ENCODE results near the gene ZNF311. TPM values are rescaled to one million over a fixed set of nuclear protein-coding genes. Genes with fewer than 3 reads are reported as not detected.

The ZNF311 gene
- total RNA-seq (2014; rRNA removed; shearing (Covaris generic)) = 1.2 and 3.0 TPM in 2 replicates

DNA sequence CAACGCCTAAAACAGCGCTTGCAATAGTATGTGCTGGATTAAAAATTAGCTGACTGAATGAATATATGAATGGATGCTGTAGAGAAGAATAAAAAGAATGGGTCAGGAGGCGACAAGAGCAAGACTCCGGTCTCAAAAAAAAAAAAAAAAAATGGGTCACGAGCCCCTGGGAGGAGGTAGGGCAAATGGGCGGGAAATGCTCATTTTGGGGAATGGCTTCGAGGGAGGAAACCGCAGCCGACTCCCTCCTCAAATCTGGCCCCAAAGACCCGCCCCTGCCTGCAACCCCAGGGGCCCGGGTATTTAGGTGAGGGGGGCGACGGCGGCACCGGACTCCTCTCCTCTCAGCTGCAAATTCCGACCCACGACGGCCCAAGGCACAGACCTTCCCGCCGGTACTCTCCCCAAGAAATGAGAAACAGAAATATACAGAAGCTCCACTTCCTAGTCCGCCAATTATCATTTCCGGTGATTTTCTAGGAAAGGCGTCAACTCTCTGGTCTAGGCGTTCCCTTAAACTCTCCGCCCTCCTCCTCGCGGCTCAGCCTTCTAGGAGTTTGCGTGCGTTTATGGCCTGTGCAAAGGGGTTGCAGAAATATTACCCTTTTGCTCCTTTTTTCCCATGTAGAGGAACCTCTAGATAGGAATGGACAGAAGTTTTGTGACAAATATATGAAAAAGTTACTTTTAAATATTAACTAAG, at the start of gene ZNF311:
Gene ZNF311 (minus strand): TSS at position 133 of the 703 bp plus-strand sequence. CDS start 1,361 bp downstream, outside the sequence.
- peak; percentile 85 for DNase-seq (ENCODE audit: low spot score)

DNA sequence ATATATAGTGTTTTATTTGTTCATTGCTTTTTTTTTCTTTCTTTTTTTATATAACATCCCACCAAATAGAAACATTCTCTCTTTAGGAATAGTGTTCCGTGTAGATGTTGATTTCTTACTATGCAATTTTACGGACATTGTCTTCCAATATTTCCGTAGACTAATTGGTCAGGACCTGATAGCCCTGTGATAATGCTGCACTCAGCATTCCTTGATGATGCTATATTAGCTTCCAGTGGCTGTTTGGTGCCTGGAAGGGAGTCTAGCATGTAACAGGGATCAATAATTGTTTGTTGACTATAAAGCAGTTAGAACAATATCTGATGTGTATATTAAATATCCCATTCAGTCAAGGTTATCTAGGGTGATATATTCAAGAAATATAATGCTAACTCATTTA, 46.6 kb upstream of the ZNF311 start:
- no peak for DNase-seq (ENCODE audit: low spot score)

DNA sequence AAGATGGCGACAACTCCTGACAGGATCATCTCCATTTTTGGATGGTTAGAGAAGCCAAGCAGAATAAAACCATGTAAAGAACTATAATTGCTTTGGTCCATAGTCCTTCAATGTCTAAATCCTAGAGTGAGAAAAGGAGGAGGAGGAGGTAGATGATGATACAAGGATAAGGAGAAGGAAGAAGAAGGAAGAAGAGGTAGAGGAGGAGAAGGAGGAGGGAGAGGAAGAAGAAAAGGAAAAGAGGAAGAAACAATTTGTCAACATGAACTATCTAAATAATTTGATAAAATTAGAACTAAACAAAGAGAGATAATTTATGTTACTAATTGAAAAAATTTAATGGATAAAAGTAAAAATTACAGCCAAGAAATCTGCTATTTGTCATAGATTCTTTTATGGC, 40.0 kb upstream of the ZNF311 start, which contains the start of gene OR2W1:
Gene OR2W1 (minus strand): TSS at position 101 of the 400 bp plus-strand sequence. CDS start 0 bp downstream, at position 101.
- DNase-seq (ENCODE audit: low spot score) = no peak

- DNase-seq (ENCODE audit: low spot score) = no peak
These were observed 30.8 kb upstream of the ZNF311 start for GRCh38 chr6:29035951-29036350.

DNA sequence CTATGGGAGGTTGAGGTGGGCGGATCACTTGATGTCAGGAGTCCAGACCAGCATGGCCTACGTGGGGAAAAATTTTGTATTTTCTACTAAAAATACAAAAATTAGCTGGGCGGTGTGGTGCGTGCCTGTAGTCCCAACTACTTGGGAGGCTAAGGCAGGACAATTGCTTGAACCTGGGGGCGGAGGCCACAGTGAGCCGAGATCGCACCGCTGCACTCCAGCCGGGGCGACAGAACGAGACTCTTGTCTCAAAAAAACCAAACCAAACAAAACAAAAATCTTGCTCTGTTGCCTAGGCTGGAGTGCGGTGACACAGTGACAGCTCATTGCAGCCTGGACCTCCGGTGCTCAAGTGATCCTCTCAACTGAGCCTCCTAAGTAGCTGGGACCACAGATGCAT, 23.7 kb upstream of the ZNF311 start:
- no peak for DNase-seq (ENCODE audit: low spot score)

DNA sequence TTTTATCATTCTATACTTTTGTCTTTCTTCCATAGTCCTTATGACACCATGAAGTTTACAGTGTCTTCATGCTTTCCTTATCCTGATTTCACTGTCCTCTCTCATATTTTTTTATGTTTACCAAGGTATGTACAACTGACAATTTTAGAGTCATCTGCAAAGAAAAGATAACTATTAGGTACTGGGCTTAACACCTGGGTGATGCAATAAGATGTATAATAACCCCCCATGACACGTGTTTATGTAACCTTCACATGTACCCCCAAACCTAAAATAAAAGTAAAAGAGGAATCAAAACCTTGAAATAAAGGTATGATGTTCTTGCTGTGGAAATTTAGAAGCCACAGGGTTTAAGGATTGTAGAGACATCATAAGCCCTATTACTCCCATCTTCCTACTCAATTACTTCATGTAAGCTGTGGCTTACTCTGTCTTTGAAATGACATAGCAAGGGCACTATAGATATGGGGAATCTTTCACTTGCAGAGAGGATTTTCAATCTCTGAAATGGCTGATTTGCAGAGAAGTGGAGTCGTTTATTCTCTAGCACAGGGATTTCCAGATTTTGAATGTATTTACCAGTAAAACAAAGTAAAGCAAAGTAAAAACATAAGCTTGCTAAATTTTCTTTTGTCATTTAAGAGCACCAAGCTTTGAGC, 20.9 kb upstream of the ZNF311 start:
- no peak for DNase-seq (ENCODE audit: low spot score)

DNA sequence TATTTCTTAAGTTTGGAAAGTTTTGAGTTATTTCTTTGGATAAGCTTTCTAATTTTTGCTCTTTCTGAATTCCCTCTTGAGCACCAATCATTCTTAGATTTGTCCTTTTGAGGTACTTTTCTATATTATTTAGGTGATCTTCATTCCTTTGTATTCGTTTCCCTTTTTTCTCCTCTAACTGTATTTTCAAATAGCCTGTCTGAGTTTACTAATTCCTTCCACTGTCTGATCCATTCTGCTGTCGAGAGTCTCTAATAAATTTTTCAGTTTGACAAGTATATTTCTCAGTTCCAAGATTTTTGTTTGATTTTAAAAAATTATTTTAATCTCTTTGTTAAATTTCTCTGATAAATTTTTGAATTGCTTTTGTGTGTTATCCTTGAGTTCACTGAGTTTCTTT, 16.3 kb upstream of the ZNF311 start:
- no peak for DNase-seq (ENCODE audit: low spot score)

GRCh38 chr6:29019629-29020028, 14.5 kb upstream of the ZNF311 start:
- no peak for DNase-seq (ENCODE audit: low spot score)

DNA sequence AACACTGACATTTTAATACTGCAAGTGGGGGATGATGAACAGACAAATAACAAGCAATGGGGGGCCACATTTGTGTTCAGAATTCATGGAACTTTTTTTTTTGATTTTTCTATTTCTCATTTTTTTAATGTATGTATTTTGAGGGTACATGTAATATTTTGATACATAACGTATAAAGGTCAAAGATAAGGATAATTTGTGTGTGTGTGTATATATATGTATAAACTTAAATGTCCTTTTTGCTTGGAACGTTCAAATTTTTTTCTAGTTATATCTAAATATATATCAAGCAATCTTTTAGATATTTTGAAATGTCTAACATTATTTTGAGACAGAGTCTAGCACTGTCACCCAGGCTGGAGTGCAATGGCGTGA, 12.3 kb upstream of the ZNF311 start:
- no peak for DNase-seq (ENCODE audit: low spot score)

GRCh38 chr6:29016559-29017427, 11.7 kb upstream of the ZNF311 start:
- DNase-seq (ENCODE audit: low spot score) = peak; percentile 67

DNA sequence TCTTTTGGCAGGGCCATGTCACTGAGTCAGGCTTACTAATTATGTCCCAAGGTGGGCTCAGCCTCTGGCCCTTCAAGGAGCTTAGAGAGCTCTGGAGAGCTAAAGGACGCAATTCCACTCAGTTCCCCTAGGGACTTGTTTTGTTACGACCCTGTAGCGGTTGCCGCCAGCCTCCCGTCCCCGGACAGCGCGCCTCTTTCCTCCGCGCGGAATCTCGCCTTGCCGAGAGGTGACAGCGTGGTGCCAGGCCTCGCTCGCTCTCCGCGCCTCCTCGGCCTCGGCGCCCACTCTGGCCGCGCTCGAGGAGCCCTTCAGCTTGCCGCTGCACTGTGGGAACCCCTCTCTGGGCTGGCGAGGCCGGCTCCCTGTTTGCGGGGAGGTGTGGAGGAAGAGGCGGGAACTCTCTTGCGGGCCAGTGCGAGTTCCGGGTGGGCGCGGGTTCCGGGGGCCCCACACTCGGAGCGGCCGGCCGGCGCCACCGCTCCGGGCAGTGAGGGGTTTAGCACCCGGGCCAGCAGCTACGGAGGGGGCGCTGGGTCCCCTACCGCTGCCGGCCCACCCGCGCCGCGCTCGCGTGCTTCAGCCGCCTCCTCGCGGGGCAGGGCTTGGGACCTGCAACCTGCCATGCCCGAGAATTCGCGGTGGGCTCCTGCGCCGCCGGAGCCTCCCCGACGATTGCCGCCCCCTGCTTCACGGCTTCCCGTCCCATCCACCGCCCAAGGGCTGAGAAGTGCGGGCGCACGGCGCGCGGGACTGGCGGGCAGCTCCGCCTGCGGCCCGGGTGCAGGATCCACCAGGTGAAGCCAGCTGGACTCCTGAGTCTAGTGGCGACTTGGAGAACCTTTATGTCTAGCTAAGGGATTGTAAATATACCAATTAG, 9.9 kb upstream of the ZNF311 start:
- no peak for DNase-seq (ENCODE audit: low spot score)

GRCh38 chr6:29011276-29011734, 6.2 kb upstream of the ZNF311 start:
- peak; percentile 19 for DNase-seq (ENCODE audit: low spot score)

DNA sequence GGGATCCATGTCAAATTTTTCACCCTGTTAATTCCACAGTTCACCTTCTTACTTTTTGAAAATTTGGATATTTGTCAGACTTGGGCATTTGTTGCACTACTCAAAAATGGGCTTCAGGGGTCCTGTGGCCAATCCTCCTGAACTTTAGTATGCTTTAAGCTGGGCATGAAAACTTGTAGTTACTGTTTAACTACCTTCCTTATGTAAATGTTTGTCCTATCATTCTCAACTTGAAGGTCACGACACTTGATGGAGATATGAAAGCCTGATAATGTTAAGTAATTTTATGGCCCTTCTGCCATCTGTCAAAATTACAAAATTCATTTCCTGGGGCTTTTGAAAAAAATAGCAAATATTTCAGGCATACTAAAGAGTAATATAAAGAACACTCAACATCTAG, 4.2 kb upstream of the ZNF311 start:
- no peak for DNase-seq (ENCODE audit: low spot score)

DNA sequence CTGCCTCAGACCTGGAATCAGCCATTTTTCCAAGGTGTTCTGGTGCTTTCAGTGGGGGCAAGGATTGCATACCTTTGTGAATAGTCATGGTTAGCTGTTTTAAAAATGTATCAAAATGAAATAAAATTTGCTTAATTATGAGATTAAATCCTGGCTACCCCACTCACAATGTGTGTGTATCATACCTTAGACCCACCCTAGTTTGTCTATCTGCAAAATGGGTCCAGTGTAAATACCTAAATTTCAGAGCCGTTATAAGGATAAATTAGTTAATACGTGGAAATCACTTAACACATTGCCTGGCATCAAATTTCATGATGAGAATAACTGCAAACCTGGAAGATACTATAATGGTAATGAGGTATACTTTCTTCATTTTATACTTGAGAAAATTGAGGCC, 3.0 kb upstream of the ZNF311 start:
- DNase-seq (ENCODE audit: low spot score) = no peak

GRCh38 chr6:28996844-28997510, 8.1 kb downstream of the ZNF311 start:
- no peak for DNase-seq (ENCODE audit: low spot score)

DNA sequence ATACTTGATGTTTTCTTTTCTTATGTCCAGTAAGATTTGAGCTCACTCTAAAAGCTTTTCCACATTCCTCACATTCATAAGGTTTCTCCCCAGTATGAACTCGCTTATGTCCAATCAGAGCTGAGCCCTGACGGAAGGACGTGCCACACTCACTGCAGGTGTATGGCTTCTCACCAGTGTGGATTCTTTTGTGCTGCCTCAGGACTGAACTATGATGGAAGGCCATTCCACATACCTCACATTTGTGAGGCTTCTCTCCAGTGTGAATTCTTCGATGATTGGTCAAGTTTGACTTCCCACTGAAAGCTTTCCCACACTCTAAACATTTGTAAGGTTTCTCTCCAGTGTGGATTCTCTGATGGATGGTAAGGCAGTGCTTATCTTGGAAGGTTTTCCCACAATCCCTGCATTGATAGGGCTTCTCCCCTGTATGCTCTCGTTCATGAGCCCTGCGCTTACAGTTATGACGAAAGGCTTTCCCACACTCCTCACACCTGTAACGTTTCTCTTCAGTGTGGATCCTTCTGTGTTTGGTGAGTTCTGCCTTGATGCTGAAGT, 9.9 kb downstream of the ZNF311 start:
- DNase-seq (ENCODE audit: low spot score) = no peak

DNA sequence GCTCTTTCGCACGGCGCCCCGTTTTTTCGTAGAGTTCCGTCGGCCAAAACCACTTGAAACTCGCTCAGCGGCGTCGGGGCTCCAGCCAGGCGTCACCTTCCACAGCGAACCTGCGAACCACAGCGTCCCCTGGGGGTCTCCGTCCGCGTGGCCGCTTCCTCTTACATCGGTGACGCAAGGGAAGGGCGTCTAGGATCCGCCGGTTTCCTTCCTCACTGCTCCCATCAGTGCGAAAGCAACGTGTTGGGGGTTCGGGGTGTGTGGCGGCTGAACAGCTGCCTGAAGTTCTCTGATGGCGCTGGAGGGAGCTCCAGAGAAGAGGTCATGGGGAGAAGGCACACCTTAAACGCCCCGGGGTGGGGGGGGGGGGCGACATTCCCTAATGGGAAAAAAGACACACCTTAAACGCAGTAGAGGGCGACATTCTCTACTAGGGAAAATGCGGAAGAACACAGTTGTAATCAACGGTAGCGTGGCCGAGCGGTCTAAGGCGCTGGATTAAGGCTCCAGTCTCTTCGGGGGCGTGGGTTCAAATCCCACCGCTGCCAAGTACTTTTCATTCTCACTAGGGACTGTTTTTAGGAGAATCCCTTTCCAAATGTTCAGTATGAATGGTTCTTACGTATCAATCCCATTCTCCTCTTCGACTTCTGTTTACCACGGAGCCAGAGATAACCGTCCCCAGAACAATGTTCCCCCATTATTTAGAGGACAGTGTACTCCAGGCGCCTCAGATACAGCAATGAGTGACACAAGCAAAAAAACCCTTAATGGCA, 16.4 kb downstream of the ZNF311 start:
- DNase-seq (ENCODE audit: low spot score) = no peak

DNA sequence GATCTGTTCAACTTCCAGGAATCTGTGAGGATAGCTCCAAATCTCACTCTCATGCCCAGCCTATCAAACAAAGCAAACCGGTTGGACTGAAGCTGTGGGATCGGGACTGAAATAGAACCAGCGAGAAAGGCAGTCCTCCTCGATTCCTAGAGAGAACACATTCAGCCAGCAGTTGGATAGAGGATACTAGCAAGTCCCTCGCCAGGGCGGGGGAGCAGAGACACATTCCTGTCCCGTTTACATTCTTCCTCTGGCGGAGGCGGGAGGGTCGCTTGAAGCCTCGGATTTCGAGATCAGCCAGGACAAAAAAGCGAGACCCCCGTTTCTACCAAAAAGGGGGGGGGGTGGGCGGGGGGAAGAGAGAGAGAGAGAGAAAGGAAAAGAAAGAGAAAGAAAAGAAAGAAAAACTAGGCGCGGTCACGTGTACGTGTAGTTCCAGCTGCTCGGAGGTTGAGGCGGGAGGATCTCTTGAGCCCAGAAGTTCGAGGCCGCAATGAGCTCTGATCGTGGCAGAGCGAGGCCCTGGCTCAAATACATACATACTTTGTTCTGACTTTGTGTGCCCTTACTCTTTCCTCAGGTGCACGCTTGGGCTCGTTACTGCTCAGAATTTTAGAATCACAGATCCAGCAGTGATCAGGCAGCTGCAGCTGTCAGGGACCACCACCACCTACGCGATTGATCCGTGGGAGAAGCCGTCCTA, 19.5 kb downstream of the ZNF311 start:
- DNase-seq (ENCODE audit: low spot score) = peak; percentile 97

GRCh38 chr6:28983838-28984237, 21.3 kb downstream of the ZNF311 start:
- no peak for DNase-seq (ENCODE audit: low spot score)

Data from H4 (cell line).